ENCODE results near the gene SLX9. TPM values are rescaled to one million over a fixed set of nuclear protein-coding genes. Genes with fewer than 3 reads are reported as not detected.
A peak's percentile ranks its signal among the peaks of the same experiment; 100 is the strongest.

The SLX9 gene
- total RNA-seq, 1 donor from 2014 or later, result 38.8 TPM

DNA sequence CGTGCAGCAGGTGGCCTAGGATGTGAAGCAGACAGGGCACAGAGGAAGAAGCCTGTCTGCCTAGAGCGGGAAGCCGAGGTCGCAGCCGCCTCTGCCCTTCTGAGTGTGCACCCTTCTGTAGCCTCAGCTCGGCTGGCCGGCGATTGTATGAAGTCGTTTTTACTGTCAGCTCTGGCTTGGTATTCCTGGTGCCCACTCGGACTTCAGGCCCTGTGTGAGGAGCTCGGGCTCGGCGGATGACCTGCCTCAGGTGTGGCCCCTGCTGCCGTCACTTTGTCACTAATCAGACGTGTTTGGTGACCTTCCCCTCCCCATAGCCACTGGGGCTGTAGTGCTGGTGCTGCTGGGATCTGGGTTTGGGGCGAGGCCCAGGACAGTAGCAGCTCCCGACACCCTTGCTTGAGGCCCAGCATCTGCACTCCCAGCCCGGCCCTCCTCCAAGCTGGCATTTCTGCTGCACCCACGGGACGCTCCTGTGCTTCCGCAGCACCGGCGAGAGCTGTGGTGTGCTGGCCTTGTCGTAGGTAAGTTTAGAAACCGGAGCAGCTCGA is 18.1 kb downstream of the SLX9 start:
- no peaks in the 10 kb centered on the region for H3K9me3 Mint-ChIP-seq (ENCODE audit: unreplicated experiment)
- DNase-seq (ENCODE audit: low read depth) (no peak), FAIRE-seq (no peak)
- H2AFZ ChIP-seq (ENCODE audit: low read depth, low read length), result no peak overlapping the region
- H3K4me2 ChIP-seq (ENCODE audit: low read length), result peak overlapping the region; percentile 69
- H3K36me3 ChIP-seq (ENCODE audit: insufficient read depth, low read length), result peaks cover 6% of the 10 kb centered on the region
- H3K4me1 ChIP-seq (ENCODE audit: insufficient read depth, low read length), result peaks cover 43% of the 10 kb centered on the region
- no peak overlapping the region for H3K4me3 Mint-ChIP-seq (ENCODE audit: unreplicated experiment)
- H3K27me3 ChIP-seq (ENCODE audit: insufficient read depth, low read length), result no peaks in the 10 kb centered on the region
- peaks cover 54% of the 10 kb centered on the region for H4K20me1 ChIP-seq (ENCODE audit: insufficient read depth, low read length)
- no peak overlapping the region for H3K9ac ChIP-seq (ENCODE audit: low read length)
- H3K79me2 ChIP-seq (ENCODE audit: insufficient read depth, low read length), result peaks cover 64% of the 10 kb centered on the region
- peak overlapping the region; percentile 58 for H3K27ac Mint-ChIP-seq (ENCODE audit: unreplicated experiment)
- H3K27ac ChIP-seq (ENCODE audit: low read depth, low read length), result no peak overlapping the region
- H3K9me3 ChIP-seq (ENCODE audit: insufficient read depth, low read depth, low read length), result no peaks in the 10 kb centered on the region
- no peak for TF ChIP-seq EZH2 (IDR thresholded peaks at IDR 0.05; ENCODE audit: insufficient read depth, low read length)
- TF ChIP-seq, protein P1, sequence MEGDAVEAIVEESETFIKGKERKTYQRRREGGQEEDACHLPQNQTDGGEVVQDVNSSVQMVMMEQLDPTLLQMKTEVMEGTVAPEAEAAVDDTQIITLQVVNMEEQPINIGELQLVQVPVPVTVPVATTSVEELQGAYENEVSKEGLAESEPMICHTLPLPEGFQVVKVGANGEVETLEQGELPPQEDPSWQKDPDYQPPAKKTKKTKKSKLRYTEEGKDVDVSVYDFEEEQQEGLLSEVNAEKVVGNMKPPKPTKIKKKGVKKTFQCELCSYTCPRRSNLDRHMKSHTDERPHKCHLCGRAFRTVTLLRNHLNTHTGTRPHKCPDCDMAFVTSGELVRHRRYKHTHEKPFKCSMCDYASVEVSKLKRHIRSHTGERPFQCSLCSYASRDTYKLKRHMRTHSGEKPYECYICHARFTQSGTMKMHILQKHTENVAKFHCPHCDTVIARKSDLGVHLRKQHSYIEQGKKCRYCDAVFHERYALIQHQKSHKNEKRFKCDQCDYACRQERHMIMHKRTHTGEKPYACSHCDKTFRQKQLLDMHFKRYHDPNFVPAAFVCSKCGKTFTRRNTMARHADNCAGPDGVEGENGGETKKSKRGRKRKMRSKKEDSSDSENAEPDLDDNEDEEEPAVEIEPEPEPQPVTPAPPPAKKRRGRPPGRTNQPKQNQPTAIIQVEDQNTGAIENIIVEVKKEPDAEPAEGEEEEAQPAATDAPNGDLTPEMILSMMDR (IDR thresholded peaks at IDR 0.05; ENCODE audit: insufficient read depth, low read depth, low read length), result no peak
- H3K27me3 Mint-ChIP-seq (ENCODE audit: low read depth, unreplicated experiment), result no peaks in the 10 kb centered on the region
- peaks cover 3% of the 10 kb centered on the region for H3K36me3 Mint-ChIP-seq (ENCODE audit: low read depth, unreplicated experiment)
- H3K4me3 ChIP-seq (ENCODE audit: insufficient read depth, low read depth, low read length), result no peak overlapping the region
- H3K4me1 Mint-ChIP-seq (ENCODE audit: low read depth, unreplicated experiment), result peaks cover 42% of the 10 kb centered on the region

DNA sequence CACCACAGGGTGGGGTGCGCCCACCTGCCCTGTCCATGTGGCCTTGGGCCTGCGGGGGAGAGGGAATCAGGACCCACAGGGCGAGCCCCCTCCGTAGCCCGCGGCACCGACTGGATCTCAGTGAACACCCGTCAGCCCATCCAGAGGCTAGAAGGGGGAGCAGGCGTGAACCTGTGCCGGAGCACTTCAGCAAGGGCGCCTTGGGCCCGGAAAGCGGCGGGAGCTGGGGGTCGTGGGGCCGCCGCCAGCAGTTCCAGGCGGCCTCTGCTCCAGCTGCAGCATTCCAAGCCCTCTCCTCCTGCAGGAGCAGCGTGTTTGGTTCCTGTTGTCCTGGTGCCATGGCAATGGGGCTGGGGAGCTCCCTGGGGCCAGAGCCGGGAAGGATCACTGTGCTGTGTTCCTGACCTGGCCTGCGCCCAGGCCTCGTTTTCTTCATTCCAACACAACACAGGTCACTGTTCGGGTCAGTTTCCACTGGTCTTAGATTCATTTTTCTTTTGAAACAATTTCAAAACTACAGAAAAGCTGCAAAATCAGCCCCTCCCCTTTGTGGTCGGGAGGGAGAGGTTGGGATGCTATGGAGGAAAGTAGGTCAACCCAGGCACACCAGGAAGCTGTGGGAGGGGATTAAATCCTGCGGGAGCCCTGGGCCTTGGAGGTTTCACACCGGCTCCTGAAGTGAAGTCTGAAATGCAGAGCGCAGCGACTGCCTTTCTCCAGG is 18.8 kb downstream of the SLX9 start:
- H2AFZ ChIP-seq (ENCODE audit: low read depth, low read length), result no peak overlapping the region
- peaks cover 6% of the 10 kb centered on the region for H3K36me3 ChIP-seq (ENCODE audit: insufficient read depth, low read length)
- H3K79me2 ChIP-seq (ENCODE audit: insufficient read depth, low read length), result peaks cover 61% of the 10 kb centered on the region
- H3K9me3 ChIP-seq (ENCODE audit: insufficient read depth, low read depth, low read length), result no peaks in the 10 kb centered on the region
- Mint-ChIP-seq H3K36me3 (ENCODE audit: low read depth, unreplicated experiment) (peaks cover 3% of the 10 kb centered on the region), H3K4me1 (ENCODE audit: low read depth, unreplicated experiment) (peaks cover 47% of the 10 kb centered on the region), H3K9me3 (ENCODE audit: unreplicated experiment) (no peaks in the 10 kb centered on the region), H3K27me3 (ENCODE audit: low read depth, unreplicated experiment) (no peaks in the 10 kb centered on the region), H3K4me3 (ENCODE audit: unreplicated experiment) (peak overlapping the region; percentile 27), H3K27ac (ENCODE audit: unreplicated experiment) (peak overlapping the region; percentile 93)
- peaks cover 47% of the 10 kb centered on the region for H3K4me1 ChIP-seq (ENCODE audit: insufficient read depth, low read length)
- DNase-seq (ENCODE audit: low read depth) (peak; percentile 49), FAIRE-seq (peak; percentile 79)
- no peak for TF ChIP-seq EZH2 (IDR thresholded peaks at IDR 0.05; ENCODE audit: insufficient read depth, low read length)
- TF ChIP-seq, protein P1 (IDR thresholded peaks at IDR 0.05; ENCODE audit: insufficient read depth, low read depth, low read length), result no peak
- peak overlapping the region; percentile 28 for H3K27ac ChIP-seq (ENCODE audit: low read depth, low read length)
- no peak overlapping the region for H3K4me3 ChIP-seq (ENCODE audit: insufficient read depth, low read depth, low read length)
- no peaks in the 10 kb centered on the region for H3K27me3 ChIP-seq (ENCODE audit: insufficient read depth, low read length)
- no peak overlapping the region for H3K9ac ChIP-seq (ENCODE audit: low read length)
- peaks cover 48% of the 10 kb centered on the region for H4K20me1 ChIP-seq (ENCODE audit: insufficient read depth, low read length)
- H3K4me2 ChIP-seq (ENCODE audit: low read length), result peak overlapping the region; percentile 69

Data from astrocyte (in vitro differentiated cells and primary cell).